GM12801 (cell line): ENCODE data around the gene CIITA.

Experiments
- TF ChIP-seq, protein P1 (sequence below): IDR thresholded peaks from one replicate; pipeline ENCODE4 v1.5.1; 2011; ENCODE audit warnings: control low read depth; ENCODE audit not compliant: insufficient read length; ENCODE audit errors: extremely low read depth

CIITA gene

DNA sequence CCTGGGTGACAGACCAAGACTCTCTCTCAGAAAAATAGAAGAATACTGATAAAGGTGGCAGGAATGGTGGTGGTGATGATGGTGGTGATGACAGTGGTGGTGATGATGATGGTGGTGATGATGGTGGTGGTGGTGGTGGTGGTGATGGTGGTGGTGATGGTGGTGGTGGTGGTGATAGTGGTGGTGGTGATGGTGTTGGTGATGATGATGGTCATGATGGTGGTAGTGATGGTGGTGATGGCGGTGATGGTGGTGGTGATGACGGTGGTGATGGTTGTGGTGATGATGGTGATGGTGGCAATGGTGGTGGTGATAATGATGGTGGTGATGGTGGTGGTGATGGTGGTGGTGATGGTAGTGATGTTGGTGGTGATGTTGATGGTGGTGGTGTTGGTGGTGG lies 18.0 kb upstream of the CIITA start:
- TF ChIP-seq, protein P1, sequence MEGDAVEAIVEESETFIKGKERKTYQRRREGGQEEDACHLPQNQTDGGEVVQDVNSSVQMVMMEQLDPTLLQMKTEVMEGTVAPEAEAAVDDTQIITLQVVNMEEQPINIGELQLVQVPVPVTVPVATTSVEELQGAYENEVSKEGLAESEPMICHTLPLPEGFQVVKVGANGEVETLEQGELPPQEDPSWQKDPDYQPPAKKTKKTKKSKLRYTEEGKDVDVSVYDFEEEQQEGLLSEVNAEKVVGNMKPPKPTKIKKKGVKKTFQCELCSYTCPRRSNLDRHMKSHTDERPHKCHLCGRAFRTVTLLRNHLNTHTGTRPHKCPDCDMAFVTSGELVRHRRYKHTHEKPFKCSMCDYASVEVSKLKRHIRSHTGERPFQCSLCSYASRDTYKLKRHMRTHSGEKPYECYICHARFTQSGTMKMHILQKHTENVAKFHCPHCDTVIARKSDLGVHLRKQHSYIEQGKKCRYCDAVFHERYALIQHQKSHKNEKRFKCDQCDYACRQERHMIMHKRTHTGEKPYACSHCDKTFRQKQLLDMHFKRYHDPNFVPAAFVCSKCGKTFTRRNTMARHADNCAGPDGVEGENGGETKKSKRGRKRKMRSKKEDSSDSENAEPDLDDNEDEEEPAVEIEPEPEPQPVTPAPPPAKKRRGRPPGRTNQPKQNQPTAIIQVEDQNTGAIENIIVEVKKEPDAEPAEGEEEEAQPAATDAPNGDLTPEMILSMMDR, result no peak

DNA sequence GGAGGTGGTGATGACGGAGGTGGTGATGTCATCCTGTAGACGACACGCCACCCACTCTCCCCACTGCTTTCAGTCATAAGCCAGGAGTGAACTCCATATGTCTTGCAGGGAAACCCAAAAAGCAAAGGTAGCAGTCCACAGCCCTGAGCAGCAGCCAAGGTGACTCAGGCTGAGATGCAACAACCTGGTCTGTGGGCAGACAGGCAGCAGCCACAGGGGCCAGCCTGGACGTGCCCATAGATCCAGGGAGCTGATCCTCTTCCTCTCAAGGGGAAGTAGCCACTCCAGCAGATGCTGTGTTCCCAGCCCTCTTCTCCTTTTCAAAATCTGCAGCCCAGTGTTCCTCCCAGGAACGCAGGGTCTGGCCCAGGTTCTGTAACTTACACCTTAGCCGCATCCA lies 17.3 kb upstream of the CIITA start:
- TF ChIP-seq, protein P1, result no peak

DNA sequence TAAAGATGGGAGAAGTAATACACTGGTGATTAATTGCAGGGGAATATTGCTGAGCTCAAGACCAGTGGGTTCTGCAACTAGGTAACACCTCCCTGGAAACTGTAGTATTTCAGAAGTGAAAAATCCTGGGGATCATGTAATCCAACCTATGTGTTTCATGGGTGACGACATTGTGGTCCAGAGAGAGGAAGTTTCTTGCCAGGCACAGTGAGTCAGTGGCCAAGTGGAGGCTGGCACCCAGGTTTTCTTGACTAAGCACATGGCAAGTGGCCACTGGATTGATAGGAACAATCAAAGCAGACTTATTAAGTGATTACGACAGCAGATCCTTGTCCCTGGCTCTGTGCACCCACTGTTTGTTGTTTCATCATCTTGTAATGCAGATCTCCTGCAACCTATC lies 14.6 kb upstream of the CIITA start:
- TF ChIP-seq, protein P1, result no peak

DNA sequence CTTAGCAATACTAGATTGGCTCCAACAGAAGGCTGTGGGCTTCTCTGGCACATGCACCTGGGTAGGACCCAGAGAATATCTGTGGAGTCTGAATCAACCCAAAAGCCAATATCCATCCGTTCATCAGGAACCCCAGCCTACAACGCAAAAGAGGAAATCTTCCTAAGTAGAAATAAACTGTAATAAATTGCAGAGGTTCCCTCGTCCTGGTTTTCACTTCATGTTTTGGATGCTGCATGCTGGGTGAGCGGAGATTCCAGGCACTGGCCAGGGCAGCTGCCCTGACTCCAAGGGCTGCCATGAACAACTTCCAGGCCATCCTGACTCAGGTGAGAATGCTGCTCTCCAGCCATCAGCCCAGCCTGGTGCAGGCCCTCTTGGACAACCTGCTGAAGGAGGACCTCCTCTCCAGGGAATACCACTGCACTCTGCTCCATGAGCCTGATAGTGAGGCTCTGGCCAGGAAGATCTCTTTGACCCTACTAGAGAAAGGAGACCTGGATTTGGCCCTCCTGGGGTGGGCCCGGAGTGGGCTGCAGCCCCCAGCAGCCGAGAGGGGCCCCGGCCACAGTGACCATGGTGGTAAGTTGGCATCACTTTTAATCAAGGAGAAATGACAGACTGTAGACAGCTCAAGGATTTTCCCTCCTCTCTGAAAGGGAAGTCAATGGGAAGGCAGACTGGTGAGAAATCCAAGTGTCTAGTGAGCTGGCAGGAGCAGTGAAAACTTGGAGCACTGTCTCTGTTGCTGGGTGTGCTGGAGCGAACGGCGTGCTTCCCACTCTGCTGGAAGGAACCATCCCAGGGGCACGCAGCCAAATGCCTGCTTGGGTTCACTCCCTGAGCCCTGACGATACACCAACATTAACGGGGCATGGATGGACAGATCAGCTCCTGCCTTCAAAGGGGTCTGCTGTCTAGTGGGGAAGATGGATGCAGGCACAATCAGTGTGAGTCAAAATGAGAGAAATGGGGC lies 10.7 kb upstream of the CIITA start:
- TF ChIP-seq, protein P1, result no peak

DNA sequence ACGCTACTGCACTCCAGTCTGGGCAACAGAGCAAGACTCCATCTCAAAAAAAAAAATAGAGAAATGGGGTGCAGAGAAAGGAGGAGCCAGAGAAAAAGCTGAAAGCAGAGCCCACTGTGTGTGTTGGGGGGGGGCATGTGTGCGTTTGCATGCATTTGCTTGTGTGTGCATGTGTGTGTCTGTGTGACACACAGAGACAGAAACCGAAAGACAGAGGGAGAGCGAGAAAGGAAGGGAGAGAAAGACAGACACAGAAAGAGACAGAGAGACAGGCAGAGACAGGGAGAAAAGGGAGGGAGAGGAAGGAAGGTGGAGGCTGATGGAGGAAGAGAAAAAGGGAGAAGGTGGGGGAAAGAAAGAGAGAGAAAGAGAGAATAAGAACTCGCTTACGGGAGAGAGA lies 9.8 kb upstream of the CIITA start:
- TF ChIP-seq, protein P1, result no peak

DNA sequence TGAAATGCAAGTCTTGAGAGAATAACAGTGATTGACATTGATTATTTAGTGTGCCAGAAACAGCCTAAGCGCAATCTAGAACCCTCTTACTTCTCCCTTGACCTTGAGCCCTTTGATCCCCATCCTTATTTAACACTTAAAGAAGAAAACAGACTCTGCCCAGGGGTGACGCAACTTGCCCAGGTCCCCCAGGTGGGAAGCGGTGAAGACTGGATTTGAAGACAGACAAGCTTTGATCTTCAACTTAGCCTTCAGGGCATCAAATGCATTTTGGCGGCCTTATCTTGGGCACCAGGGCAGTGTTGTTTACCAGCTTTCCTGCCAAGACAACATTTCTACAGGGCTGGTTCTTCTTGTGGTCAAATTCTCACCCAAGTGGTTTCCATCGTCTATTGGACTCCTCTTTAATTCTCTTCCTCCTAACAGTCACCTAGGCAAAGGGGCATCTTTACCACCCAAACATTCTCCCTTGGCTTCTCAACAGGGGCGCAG lies 8.9 kb upstream of the CIITA start:
- TF ChIP-seq, protein P1, result no peak

DNA sequence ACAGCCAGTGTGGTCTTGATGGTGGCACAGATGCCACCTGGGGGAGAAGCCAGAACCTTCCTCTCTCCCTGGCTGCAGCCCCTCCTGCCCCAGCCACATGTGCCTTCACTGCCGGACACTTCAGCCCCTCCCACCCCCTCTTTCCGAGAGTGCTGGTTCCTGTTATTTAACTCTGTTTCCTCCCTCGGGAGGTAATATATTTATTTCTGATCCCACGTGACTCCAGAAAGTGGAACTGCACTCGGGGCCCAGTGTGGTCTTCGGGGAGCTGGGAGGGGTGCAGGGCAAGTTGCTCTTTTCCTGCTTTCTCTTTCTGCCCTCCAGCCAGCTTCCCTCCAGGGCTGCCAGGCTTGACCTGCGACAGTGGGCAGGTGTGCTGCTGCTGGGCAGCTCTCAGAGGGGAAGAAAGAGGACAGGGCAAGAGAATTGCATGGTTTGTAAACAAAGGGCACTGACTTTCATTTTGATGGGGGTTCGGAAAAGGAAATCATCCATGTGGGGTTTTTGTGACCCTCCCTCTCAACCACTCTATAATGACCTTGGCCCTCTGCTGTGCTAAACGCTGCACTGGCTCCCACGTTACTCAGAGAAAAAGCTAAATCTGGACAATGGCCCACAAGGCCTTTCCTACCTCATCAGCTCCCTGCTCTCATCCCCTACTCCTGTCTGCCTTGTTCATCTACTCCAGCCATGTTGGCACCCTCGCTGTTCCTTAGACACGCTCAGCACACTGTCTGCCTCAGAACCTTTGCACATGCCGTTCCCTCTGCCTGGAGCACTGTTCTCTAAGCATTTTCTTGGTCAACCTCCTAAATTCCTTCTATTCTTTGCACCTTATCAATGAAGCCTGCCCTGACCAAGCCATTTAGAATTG lies 8.2 kb upstream of the CIITA start:
- TF ChIP-seq, protein P1, result no peak
